Stimulated activated CD4-positive, alpha-beta T cell treated with anti-CD3 and anti-CD28 coated beads, Interleukin-15, amount 100 ng/mL, for 24 hours (primary cell): ENCODE data around the gene IPCEF1.
"Not testable (repeated sequence)": the region's sequence is repeated elsewhere in the genome, so short reads cannot be mapped to it uniquely, and the experiment has no call there.

Source experiments
- DNase-seq: peaks from one replicate; pipeline ENCODE4 v3.0.0-alpha.2; 2020

The IPCEF1 gene

GRCh38 chr6:154213782-154214181 lies 142.8 kb downstream of the IPCEF1 start:
- DNase-seq, result no peak

GRCh38 chr6:154210678-154211077 lies 145.9 kb downstream of the IPCEF1 start:
- no peak for DNase-seq

- DNase-seq, result no peak
These were observed 147.0 kb downstream of the IPCEF1 start for GRCh38 chr6:154209555-154209954.

- DNase-seq, result no peak
These were observed 149.6 kb downstream of the IPCEF1 start for GRCh38 chr6:154206996-154207395.

GRCh38 chr6:154206141-154206540 lies 150.5 kb downstream of the IPCEF1 start:
- no peak for DNase-seq

- no peak for DNase-seq
These were observed 153.6 kb downstream of the IPCEF1 start for GRCh38 chr6:154202958-154203357.

GRCh38 chr6:154202339-154202738 lies 154.3 kb downstream of the IPCEF1 start:
- DNase-seq, result no peak

GRCh38 chr6:154201688-154202087 lies 154.9 kb downstream of the IPCEF1 start:
- not testable (repeated sequence) for DNase-seq

- no peak for DNase-seq
These were observed 159.3 kb downstream of the IPCEF1 start for GRCh38 chr6:154197196-154197860.

GRCh38 chr6:154196333-154196885 lies 160.2 kb downstream of the IPCEF1 start:
- DNase-seq, result no peak

- DNase-seq, result no peak
These were observed 168.9 kb downstream of the IPCEF1 start for GRCh38 chr6:154187714-154188113.

- no peak for DNase-seq
These were observed 169.4 kb downstream of the IPCEF1 start for GRCh38 chr6:154187203-154187602.

GRCh38 chr6:154179434-154179833 lies 177.2 kb downstream of the IPCEF1 start:
- no peak for DNase-seq

GRCh38 chr6:154172393-154172792 lies 184.2 kb downstream of the IPCEF1 start:
- peak; percentile 29 for DNase-seq

GRCh38 chr6:154170106-154170505 lies 186.5 kb downstream of the IPCEF1 start:
- no peak for DNase-seq

GRCh38 chr6:154169193-154169847 lies 187.3 kb downstream of the IPCEF1 start:
- peak; percentile 49 for DNase-seq

- DNase-seq, result no peak
These were observed 189.5 kb downstream of the IPCEF1 start for GRCh38 chr6:154167126-154167525.

- DNase-seq, result no peak
These were observed 190.5 kb downstream of the IPCEF1 start for GRCh38 chr6:154166140-154166539.

- DNase-seq, result no peak
These were observed 191.1 kb downstream of the IPCEF1 start for GRCh38 chr6:154165478-154165877.

GRCh38 chr6:154164397-154164796 lies 192.2 kb downstream of the IPCEF1 start:
- no peak for DNase-seq

GRCh38 chr6:154161689-154162088 lies 194.9 kb downstream of the IPCEF1 start:
- no peak for DNase-seq

- no peak for DNase-seq
These were observed 197.5 kb downstream of the IPCEF1 start for GRCh38 chr6:154159126-154159525.

GRCh38 chr6:154157706-154158105 lies 198.9 kb downstream of the IPCEF1 start:
- DNase-seq, result no peak

GRCh38 chr6:154157082-154157481 lies 199.5 kb downstream of the IPCEF1 start:
- DNase-seq, result peak; percentile 25
